HL-60/S4 treated with retinoic acid at 250 ng/mL for 4 days and 3 days (cell line): Measurements from ENCODE around the gene NEK8.

ENCODE experiments used
- in situ Hi-C: fragments of 300-500 bp; cut with MboI; formaldehyde crosslinking; loops from 2 replicates; pipeline ENCODE4 v1.7.0; 2022; ENCODE audit warnings: low sequenced_read_pairs

Gene NEK8

DNA sequence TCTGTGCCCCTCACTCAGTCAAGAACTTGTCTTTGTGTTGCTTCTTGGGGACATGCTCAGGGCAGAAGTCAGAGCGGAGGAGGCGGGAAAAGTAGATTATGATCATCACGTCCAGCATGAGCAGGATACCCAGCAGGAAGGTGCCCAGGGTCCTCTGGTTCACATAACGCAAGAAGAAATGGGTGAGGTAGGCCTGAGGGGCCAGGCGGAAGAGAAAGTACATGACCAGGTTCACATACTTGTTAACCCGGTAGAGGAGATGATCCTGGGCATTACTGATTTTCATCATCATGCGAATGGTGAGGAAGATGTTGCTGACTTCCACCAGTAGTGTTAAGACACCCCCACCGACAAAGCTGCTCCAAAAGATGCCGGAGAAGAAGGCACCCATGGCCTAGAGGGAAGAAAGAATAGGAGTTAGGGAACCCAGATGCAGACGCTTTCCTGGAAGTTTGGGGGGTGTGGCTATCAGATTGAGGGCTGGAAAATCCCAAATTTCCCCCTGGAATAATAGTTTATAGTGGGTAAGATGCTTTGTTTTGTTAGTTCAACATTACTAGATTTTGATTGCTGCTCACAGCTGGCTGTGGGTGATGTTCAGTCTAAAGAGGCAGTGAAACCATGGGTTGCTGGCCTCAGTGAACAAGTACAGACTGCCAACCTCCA lies 4.0 kb upstream of the NEK8 start:
- in situ Hi-C loops = loop anchor here (25.0 kb wide), 1 partner anchor 388 kb away; no protein-coding TSS in a partner anchor

DNA sequence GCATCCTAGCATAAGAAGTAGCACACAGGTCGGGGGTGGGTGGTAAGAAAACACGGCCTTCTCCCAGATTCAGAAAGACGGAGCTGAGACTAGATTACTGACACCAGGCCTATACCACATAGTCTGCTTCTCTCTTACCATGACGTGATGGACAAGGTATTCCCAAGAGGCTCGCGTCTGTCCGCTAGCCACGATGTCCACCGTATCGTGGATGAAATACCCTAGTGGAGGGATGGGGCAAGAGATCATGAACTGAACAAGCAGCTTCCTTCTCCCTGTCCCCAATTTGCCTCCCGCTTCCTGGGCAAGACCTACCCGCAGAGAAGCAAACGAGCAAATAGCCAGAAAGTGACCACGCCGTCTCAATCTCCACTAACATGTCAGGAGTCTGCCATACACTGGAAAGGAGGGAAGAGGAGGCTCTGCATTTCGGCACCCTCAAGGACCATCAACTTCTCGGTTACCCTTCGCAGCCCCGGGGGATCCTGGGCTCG lies 3.4 kb upstream of the NEK8 start:
- in situ Hi-C loops = loop anchor here (25.0 kb wide), 1 partner anchor 387 kb away; no protein-coding TSS in a partner anchor

DNA sequence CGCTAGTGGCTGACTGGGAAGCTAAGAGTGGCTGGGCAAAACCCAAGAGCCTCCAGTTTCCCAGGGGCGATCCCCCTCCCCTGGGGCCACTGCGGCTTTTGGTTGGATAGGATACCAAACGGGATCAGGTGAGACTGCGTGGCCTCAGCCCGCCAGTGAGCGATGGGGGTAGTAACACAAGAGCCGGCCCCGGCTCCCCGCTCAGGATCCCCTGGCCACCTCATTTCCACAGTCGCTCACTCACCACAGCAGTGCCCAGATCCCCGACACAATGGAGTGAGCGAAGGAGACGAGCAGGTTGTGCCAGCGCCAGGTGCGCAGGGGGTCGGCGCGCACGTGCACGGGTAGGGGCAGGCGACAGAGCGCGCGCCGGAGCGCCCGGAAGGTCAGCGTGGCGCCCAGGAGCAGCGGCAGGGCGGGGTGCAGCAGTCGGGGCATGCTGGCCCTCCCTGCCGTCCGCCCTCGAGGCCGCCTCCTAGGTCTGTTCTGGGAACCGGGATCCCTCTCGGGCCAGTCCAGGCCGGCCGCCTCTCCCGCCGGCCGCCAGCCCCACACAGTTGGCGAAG lies 2.8 kb upstream of the NEK8 start:
- in situ Hi-C loops = loop anchor here (25.0 kb wide), 1 partner anchor 387 kb away; no protein-coding TSS in a partner anchor

DNA sequence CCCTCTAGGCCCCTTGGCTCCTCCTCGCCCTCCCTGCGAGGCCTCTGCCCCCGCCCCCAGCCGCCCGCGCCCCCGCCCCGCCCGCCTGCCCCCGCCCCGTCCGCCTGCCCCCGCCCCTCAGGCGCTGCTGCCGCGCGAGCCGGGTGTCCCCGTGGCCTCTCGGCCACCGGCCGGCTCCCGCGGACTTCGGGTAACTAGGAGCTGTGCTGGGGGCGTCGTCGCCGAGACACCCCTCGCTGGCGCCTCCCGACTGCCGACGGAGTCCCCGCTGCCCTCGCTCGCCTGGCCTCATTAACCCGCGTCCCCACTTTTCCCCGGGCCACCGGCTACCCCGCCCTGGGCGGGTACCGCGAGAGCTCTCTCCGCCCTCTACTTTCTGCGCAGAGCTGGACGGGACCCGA lies 2.4 kb upstream of the NEK8 start, which contains the start of gene TLCD1:
TLCD1 (minus strand) TSS at position 8 of the 401 bp plus-strand sequence. CDS start 136 bp downstream, outside the sequence.
- in situ Hi-C loops = loop anchor here (25.0 kb wide), 1 partner anchor 386 kb away; no protein-coding TSS in a partner anchor

DNA sequence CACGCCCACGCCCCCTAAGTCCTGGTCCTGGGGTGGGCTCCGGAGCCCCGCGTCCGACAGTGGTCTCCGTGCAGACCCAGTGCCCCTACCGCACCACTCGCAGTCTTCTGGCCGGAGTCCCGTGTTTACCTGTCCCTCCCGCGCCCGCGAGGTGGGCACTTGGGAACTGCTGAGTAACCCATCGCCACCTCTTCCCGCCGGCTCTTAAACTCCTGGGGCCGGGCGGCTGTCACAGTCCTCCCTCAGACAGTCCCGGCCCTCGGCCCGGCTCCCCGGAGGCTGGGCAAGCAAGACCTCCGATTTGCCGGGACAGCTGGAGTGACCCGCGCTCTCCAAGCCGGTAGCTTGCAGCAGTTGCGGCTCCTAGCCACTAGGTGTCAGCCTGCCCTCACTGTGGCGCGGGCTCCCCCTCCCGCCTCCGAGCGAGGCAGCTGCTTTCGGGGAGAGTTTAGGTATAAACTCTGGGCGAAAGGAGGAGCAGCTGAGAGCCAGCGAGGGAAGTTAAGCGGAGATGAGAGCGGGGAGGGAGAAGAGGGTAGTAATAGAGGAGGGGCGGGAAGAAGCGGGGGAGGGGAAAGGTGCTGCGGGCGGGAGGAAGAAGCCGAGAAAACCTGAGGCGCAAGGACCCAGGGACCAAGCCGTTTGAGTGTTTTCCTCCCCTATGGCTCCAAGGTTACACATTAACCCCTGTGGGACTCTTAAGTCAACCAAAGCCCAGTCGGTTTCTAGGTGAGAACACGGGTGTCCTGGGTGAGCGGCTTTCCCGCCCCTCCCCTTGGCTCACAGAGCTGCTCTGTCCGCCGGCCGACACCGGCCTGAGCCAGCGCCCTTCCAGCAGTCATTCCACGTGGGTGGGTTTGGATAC lies 1.7 kb upstream of the NEK8 start:
- in situ Hi-C loops = loop anchor here (25.0 kb wide), 1 partner anchor 385 kb away; no protein-coding TSS in a partner anchor

DNA sequence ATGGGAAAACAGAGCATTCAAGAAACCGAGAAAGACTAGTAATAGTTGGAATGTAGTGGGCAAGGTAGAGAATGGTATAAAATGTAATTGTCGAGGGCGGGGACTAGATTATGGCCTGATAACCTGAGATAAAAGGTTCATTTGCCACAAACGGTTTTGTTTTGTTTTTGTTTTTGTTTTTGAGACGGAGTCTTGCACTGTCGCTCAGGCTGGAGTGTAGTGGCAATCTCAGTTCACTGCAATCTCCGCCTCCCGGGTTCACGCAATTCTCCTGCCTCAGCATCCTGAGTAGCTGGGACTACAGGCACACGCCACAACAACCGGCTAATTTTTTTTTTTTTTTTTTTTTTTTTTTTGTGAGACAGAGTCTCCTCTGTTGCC lies 1.4 kb downstream of the NEK8 start:
- in situ Hi-C loops = loop anchor here (25.0 kb wide), 1 partner anchor 382 kb away; no protein-coding TSS in a partner anchor

DNA sequence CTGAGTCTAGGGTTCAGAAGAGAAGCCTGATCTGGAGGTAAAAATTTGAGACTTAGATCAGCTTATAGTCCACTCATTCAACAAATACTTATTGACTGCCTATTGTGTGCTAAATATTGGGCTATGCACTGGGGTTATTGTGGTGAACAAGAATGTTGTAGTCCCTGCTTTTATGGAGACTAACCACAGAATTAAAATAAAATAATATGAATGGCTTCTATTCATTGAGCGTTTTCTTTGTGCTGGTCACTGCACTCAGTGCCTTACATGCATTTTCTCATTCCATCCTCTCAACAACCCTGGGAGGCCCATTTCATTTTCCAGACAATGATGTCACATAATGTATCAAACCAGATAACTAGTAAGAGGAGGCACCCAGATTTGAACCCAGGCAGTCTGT lies 4.8 kb downstream of the NEK8 start:
- in situ Hi-C loops = loop anchor here (25.0 kb wide), 1 partner anchor 379 kb away; no protein-coding TSS in a partner anchor

DNA sequence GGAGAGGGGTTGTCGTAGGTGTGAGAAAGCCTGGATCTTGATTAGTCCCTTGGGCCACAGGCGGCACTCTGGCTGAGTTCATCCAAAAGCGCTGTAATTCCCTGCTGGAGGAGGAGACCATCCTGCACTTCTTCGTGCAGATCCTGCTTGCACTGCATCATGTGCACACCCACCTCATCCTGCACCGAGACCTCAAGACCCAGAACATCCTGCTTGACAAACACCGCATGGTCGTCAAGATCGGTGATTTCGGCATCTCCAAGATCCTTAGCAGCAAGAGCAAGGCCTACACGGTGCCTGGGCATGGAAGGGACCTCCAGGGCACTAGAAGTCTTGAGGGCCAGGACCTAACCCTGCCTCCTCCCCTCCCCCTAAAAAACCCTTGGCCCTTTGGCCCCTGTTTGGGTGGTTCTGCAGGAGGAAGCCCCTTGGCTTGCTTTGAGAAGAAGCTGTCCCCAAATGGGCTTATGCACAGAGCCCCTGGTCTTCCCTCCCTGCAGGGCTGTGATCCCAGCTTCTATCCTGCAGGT lies 6.2 kb downstream of the NEK8 start:
- in situ Hi-C loops = loop anchor here (25.0 kb wide), 1 partner anchor 378 kb away; no protein-coding TSS in a partner anchor

DNA sequence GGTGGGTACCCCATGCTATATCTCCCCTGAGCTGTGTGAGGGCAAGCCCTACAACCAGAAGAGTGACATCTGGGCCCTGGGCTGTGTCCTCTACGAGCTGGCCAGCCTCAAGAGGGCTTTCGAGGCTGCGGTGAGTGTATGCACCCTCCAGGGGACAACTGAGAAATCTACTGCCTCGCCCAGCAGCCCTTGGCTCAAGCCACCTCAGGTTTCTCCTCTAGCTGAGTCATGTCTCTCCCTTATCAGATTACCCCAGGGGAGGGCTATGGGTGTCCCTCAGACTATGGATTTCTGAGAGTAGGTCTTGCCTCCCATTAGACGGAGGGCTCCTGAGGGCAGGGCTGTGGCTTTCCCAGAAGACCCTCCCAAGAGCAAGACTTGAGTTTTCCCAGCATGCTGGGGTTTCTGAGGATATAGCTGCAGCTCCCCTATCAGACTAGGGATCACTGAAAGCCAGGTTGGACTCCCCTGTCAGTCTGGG lies 6.7 kb downstream of the NEK8 start:
- in situ Hi-C loops = loop anchor here (25.0 kb wide), 1 partner anchor 377 kb away; no protein-coding TSS in a partner anchor

DNA sequence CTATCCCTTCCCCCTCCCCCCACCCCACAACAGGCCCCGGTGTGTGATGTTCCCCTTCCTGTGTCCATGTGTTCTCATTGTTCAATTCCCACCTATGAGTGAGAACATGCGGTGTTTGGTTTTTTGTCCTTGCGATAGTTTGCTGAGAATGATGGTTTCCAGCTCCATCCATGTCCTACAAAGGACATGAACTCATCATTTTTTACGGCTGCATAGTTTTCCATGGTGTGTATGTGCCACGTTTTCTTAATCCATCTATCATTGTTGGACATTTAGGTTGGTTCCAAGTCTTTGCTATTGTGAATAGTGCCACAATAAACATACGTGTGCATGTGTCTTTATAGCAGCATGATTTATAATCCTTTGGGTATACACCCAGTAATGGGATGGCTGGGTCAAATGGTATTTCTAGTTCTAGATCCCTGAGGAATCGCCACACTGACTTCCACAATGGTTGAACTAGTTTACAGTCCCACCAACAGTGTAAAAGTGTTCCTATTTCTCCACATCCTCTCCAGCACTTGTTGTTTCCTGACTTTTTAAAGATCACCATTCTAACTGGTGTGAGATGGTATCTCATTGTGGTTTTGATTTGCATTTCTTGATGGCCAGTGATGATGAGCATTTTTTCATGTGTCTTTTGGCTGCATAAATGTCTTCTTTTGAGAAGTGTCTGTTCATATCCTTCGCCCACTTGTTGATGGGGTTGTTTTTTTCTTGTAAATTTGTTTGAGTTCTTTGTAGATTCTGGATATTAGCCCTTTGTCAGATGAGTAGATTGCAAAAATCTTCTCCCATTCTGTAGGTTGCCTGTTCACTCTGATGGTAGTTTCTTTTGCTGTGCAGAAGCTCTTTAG lies 7.6 kb downstream of the NEK8 start:
- in situ Hi-C loops = loop anchor here (25.0 kb wide), 1 partner anchor 376 kb away; no protein-coding TSS in a partner anchor

DNA sequence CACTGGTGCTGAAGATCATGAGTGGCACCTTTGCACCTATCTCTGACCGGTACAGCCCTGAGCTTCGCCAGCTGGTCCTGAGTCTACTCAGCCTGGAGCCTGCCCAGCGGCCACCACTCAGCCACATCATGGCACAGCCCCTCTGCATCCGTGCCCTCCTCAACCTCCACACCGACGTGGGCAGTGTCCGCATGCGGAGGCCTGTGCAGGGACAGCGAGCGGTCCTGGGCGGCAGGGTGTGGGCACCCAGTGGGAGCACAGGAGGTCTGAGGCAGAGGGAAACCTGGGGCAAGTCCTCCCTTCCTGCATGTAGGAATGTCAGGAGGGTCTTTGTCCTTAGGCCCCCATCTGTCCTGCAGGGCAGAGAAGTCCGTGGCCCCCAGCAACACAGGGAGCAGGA lies 8.7 kb downstream of the NEK8 start:
- in situ Hi-C loops = loop anchor here (25.0 kb wide), 1 partner anchor 375 kb away; no protein-coding TSS in a partner anchor

DNA sequence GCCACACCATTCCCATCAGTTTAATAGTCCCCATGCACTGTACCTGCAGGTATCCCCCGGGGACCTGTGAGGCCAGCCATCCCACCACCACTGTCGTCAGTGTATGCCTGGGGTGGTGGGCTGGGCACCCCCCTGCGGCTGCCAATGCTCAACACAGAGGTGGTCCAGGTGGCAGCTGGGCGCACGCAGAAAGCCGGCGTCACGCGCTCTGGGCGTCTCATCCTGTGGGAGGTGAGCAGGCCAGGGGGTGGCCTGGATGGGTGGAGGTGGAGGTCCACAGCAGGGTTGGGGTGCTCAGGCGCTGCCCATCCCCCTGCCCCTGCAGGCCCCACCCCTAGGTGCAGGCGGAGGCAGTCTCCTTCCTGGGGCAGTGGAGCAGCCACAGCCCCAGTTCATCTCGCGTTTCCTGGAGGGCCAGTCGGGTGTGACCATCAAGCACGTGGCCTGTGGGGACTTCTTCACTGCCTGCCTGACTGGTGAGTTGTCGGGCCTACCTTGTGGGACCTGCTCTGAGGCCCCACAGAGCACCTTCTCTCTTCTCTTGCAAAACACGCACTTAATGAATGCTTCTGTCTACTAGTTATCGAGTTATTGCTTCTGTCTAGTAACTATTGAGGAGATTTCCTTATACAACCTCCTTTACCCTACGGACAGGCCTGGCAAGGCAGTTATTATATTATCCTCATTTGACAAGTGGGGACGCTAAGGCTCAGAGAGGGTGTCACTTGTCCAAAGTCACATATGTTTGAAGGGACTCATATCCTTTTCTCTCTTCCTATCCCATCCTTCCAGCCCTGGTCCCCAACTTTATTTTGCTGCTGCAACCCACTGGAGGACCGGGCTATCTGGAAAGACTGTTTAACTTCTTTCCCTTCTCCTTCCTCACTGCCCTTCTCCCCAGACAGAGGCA lies 9.4 kb downstream of the NEK8 start:
- in situ Hi-C loops = loop anchor here (25.0 kb wide), 1 partner anchor 374 kb away; no protein-coding TSS in a partner anchor

DNA sequence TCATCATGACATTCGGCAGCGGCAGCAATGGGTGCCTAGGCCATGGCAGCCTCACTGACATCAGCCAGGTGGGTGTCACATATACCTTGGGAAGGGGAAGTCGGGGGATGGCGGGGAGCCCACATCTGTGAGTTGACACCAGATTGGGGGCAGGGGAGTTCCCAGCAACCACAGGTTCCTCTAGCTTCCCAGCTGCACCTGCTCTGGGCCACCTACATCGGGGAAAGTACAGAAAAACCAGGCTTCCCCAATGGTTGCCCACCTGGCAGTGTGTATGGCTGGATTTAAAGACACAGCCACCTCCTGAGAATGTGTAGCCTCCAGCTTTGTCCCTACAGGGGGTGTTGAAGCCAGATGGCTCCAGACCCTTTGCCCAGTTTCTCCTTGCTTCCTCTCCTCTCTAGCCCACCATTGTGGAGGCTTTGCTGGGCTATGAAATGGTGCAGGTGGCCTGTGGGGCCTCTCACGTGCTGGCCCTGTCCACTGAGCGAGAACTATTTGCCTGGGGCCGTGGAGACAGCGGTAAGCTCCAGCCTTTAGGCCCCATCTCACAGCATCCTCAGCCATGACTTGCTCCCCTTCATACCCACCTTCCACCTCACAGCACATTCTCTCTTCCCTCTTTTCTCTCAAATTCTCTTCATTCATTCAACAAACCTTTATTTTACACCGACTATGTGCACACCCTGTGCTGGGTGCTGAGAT lies 10.2 kb downstream of the NEK8 start:
- in situ Hi-C loops = loop anchor here (25.0 kb wide), 1 partner anchor 373 kb away; no protein-coding TSS in a partner anchor

DNA sequence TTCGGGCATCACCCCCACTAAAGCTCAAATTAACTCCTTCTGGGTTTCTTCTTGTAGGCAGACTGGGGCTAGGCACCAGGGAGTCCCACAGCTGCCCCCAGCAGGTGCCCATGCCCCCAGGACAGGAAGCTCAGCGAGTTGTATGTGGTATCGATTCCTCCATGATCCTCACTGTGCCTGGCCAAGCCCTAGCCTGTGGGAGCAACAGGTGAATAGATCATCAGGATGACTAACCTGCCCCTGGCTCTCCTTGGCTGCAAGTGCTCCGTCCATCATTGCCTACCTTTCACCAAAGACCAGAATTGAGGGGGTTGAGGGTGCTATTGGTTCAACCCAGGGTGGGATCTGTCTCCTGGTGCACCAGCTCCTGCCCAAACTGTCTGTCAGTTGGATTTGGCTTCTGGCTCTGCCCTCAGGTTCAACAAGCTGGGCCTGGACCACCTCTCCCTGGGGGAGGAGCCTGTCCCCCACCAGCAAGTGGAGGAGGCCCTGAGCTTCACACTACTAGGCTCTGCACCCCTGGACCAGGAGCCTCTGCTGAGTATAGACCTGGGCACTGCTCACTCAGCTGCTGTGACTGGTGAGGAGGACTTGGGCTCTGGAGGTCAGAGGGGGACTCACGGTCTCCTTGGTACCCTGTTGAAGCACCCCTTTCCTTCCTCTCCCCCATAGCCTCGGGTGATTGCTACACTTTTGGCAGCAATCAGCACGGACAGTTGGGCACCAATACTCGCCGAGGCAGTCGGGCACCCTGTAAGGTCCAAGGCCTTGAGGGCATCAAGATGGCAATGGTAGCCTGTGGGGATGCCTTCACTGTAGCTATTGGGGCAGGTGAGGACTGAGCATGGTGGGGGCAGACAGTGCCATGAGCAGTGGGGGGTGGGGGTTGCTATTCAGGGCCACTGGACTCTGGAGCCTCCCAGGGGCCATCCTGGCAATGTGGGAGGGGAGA lies 12.1 kb downstream of the NEK8 start:
- in situ Hi-C loops = loop anchor here (25.0 kb wide), 1 partner anchor 372 kb away; no protein-coding TSS in a partner anchor

DNA sequence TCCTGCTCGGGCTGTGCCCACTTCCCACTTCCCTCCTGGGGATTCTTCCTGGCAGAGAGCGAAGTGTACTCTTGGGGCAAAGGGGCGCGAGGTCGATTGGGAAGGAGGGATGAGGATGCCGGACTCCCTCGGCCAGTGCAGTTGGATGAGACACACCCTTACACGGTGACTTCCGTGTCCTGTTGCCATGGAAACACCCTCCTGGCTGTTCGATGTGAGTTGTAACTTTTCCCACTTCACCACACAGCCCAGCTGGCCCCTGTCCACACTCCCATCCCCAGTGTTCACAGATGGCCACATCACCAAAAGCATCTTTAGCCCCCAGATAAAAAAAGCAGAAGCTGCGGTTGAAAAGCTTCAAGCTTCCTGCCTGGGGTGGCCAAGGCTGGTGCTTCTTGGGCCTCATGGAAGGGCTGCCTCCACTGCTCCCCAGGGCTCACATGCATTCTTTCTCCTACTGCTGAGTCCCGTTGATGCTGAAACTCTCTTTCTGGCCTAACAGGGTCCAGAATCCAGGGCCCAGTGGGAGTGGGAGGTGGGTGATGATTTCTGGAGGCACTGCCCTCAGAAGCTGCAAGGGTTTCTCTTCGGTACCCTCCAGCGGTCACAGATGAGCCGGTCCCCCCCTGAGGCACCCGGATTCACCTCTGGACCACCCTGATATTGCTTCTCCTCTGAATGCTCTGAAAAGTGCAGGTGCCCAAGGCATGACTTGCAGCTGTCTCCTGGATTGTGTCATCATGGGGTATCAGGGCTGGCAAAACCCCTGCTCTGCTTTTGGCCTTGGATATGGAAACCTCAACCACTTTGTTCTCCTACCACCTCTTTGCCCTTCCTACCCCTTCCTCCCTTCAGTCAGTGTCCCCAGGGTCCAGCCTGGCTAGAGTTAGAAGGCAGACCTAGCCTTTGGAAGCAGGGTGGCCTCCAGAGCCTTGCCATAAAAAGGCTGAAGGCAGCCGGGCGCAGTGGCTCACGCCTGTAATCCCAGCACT lies 13.1 kb downstream of the NEK8 start:
- in situ Hi-C loops = loop anchor here (25.0 kb wide), 1 partner anchor 371 kb away; no protein-coding TSS in a partner anchor
